HG03135 (cell line): ENCODE results near the gene PPP2R2D.

Experiments used
- ATAC-seq: cut with Tn5 transposase; IDR thresholded peaks from one replicate; pipeline ENCODE4 v1.9.1; 2021; ENCODE audit warnings: mild to moderate bottlenecking, moderate library complexity; ENCODE audit not compliant: unreplicated experiment

PPP2R2D gene

GRCh38 chr10:131994435-131994834, 93.6 kb downstream of the PPP2R2D start:
- no peak for ATAC-seq

DNA sequence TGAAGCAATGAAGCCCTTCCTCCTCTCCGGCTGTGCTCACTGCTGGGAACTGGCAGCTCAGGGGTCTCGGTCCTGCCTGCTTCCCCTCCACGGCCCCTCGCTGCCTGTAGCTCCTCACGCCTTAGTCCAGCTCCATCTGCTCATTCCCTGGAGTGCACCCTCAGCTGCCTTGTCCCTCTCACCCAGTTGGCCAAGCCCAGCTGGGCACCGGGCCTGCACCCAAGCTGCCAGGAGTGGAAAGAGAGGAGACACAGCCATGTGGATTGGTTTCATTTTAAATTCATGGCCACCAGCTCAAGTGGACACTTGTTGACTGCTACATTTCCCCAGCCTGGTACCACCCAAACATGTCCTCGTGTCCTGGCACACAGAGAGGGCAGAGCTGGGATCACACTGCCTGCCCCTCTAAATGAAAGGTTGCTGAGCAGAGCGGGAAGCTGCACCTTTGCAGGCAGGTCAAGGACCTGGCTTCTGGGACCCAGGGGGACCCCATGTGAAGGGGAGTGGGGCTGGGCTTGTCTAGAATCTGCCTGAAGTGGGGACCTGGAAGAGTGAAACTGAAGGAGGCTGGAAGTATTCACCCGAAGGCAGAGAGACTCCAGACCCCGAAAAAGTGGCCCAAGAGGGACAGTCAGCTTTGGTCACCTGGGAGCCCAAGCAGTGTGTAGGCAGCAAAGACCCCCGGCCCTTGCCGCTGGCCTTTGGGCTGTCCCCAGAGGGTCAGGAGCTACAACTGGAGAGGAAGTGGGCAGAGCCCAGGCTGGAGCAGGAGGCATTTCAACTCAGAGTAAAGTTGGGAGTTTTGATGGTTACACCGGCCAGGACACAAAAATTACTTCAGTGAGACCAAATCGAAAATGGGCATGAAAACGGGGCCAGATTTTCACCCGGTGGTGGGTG, 95.9 kb downstream of the PPP2R2D start:
- no peak for ATAC-seq

GRCh38 chr10:131997366-131998049, 96.7 kb downstream of the PPP2R2D start:
- no peak for ATAC-seq

- ATAC-seq, result no peak
Observed at GRCh38 chr10:131998050-131998844, 97.4 kb downstream of the PPP2R2D start.

DNA sequence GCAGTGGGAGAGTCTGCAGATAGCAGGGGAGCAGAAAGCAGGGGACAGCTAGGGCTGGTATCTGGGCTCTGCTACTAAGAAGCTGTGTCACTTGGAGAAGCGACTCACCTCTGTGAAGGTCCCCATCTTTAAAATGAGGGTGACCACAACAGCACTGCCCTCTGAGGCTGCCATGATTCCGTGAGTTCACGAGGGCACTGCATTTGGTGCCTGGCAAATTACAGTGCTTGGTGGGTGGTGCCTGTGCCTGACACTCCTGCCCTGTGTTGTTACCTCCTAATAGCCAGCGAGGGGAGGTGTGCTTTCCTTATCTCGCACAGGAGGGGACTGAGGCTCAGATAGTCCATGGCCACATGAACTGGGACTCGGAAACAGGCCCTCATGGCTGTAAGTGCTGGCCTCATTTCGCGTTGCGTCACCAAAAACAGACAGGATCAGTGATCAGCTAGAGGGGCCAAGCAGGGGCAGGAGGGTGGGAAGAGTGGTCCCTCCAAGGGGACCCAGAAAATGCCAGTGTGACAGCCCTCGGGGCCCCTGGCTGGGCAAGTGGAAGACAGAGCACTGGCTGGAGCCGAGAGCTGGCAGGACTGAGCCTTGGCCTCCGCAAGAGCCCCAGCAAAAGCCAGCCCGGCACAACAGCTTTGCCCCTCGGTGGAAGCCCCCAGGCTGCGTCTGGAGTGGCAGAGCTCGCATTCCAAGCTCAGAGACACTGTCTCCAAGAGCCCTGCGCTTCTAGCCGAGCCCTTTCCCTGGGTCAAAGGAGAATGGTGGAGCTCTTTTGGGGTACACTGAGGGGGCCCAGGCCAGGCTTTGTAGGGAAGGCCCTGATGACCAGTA, 98.3 kb downstream of the PPP2R2D start:
- no peak for ATAC-seq

DNA sequence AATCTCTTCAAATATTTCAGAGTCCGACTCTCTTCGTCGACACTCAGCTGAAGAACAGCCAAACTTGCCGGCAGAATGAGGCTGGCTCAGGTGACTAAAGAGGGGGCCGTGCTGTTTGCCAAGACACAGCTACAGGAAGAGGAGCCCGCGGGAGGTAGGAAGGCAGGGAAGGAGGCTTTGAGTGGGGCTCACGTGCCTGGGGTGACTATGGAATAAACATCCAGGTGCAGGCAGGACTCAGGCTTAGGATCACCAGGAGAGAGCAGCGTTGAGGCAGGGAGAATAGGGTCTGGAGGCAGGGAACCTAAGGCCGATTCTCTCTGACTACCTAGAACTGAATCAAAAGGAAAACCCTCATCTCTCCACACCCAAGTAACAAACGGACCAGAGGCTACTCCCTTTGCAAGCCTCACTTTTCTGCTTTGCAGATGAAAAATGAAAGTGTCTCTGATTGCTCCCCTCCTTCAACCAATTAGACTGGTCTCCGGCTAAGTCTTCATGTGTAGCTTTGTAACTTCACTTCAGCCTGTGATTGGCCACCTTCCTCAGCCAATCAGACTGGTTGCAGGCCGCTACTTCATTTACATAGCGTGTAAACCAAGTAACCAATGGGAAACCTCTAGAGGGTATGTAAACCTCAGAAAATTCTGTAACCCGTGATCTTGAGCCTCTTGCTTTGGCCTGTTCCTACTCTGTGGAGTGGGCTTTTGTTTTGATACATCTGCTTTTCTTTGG, 100.6 kb downstream of the PPP2R2D start:
- no peak for ATAC-seq

GRCh38 chr10:132002004-132002403, 101.2 kb downstream of the PPP2R2D start:
- no peak for ATAC-seq

- no peak for ATAC-seq
Observed at GRCh38 chr10:132003282-132003924, 102.6 kb downstream of the PPP2R2D start.

DNA sequence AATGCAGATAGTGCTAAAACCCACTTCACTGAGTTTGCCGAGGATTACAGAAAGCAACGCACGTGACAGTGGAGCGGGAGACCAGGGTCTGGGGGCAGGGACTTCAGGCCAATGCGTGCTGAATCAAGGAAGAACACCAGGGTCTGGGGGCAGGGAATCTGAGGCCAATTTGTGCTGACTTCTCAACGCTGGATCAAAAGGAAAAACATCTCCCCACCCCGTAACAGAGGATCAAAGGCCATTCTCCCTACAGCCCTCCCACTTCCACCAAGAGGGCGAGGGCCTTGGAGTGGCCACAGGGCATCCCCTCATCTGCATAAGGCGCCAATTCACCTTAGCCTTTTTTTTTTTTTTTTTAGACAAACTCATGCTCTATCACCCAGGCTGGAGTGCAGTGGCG, 103.2 kb downstream of the PPP2R2D start:
- no peak for ATAC-seq

GRCh38 chr10:132005147-132005546, 104.3 kb downstream of the PPP2R2D start:
- no peak for ATAC-seq

- ATAC-seq, result no peak
Observed at GRCh38 chr10:132006966-132007365, 106.2 kb downstream of the PPP2R2D start.

GRCh38 chr10:132007681-132008080, 106.9 kb downstream of the PPP2R2D start:
- no peak for ATAC-seq
